Stimulated activated CD8-positive, alpha-beta memory T cell treated with anti-CD3 and anti-CD28 coated beads, Interleukin-15, amount 100 ng/mL, for 24 hours (primary cell): ENCODE data around the gene HES2.
"Not testable (repeated sequence)": the region's sequence is repeated elsewhere in the genome, so short reads cannot be mapped to it uniquely, and the experiment has no call there.

Source experiments
- DNase-seq: peaks from one replicate; pipeline ENCODE4 v3.0.0-alpha.2; 2020; ENCODE audit warnings: low read depth

Gene HES2

GRCh38 chr1:6419804-6420453 lies at the start of gene HES2:
Gene HES2, minus strand, starts transcription at chr1:6419919. Its CDS starts 99 bp downstream, at chr1:6419820.
- DNase-seq: no peak

- no peak for DNase-seq
Measured at GRCh38 chr1:6468729-6469461, 49.2 kb upstream of the HES2 start.

GRCh38 chr1:6467744-6468688 lies 48.3 kb upstream of the HES2 start:
- no peak for DNase-seq

- no peak for DNase-seq
Measured at GRCh38 chr1:6467224-6467623, 47.5 kb upstream of the HES2 start.

GRCh38 chr1:6466751-6467150 lies 47.0 kb upstream of the HES2 start:
- DNase-seq: no peak

- no peak for DNase-seq
Measured at GRCh38 chr1:6466023-6466422, 46.3 kb upstream of the HES2 start, which contains the start of gene TNFRSF25. Gene TNFRSF25, minus strand, starts transcription at chr1:6466173. Its CDS starts 66 bp downstream, at chr1:6466107.

- DNase-seq: no peak
Measured at GRCh38 chr1:6465461-6466005, 45.8 kb upstream of the HES2 start.

GRCh38 chr1:6464915-6465314 lies 45.2 kb upstream of the HES2 start:
- DNase-seq: no peak

GRCh38 chr1:6464514-6464836 lies 44.8 kb upstream of the HES2 start:
- DNase-seq: no peak

GRCh38 chr1:6463120-6463412 lies 43.3 kb upstream of the HES2 start:
- DNase-seq: no peak

- DNase-seq: no peak
Measured at GRCh38 chr1:6462412-6463119, 42.8 kb upstream of the HES2 start.

- no peak for DNase-seq
Measured at GRCh38 chr1:6461538-6462411, 42.1 kb upstream of the HES2 start.

GRCh38 chr1:6461051-6461530 lies 41.4 kb upstream of the HES2 start:
- DNase-seq: no peak

- peak; percentile 50 for DNase-seq
Measured at GRCh38 chr1:6460301-6461050, 40.8 kb upstream of the HES2 start.

- DNase-seq: no peak
Measured at GRCh38 chr1:6459850-6460265, 40.1 kb upstream of the HES2 start.

- no peak for DNase-seq
Measured at GRCh38 chr1:6456800-6457466, 37.2 kb upstream of the HES2 start.

GRCh38 chr1:6455752-6456520 lies 36.2 kb upstream of the HES2 start:
- DNase-seq: not testable (repeated sequence)

- DNase-seq: no peak
Measured at GRCh38 chr1:6454856-6455751, 35.4 kb upstream of the HES2 start.
